ENCODE measurements around the gene XRCC1.

- TF ChIP-seq CTCF (IDR thresholded peaks at IDR 0.05) (no peak), POLR2A (IDR thresholded peaks at IDR 0.05) (no peak)
These were observed 78.4 kb downstream of the XRCC1 start for GRCh38 chr19:43496960-43497359.

Data from heart left ventricle (tissue), 13 donors.